LHCN-M2 (cell line): Measurements from ENCODE around the gene METTL22. TPM values are rescaled to one million over a fixed set of nuclear protein-coding genes. Genes with fewer than 3 reads are reported as not detected.

Source experiments
- DNase-seq: peaks from one replicate; pipeline ENCODE4 v3.0.0-alpha.2; 2012; ENCODE audit warnings: low read depth
- total RNA-seq: library from RNA; depleted of rRNA; stranded (reverse); fragments of >200 nt; gene quantifications from 2 replicates; pipeline ENCODE4 v1.2.3, GENCODE V29; 2014

The METTL22 gene
- total RNA-seq, 1 experiment from 2014 or later: 17.1 TPM

- DNase-seq: no peak
Measured at GRCh38 chr16:8631818-8632465, 10.4 kb downstream of the METTL22 start.

- no peak for DNase-seq
Measured at GRCh38 chr16:8632675-8633182, 11.2 kb downstream of the METTL22 start.

GRCh38 chr16:8634991-8635736 is 13.7 kb downstream of the METTL22 start:
- no peak for DNase-seq

- DNase-seq: no peak
Measured at GRCh38 chr16:8639694-8640093, 18.2 kb downstream of the METTL22 start.

GRCh38 chr16:8641671-8642070 is 20.2 kb downstream of the METTL22 start:
- no peak for DNase-seq

GRCh38 chr16:8642146-8642545 is 20.6 kb downstream of the METTL22 start:
- no peak for DNase-seq

GRCh38 chr16:8644211-8645140 is 23.0 kb downstream of the METTL22 start:
- no peak for DNase-seq

- DNase-seq: no peak
Measured at GRCh38 chr16:8645141-8645521, 23.6 kb downstream of the METTL22 start.

- no peak for DNase-seq
Measured at GRCh38 chr16:8645831-8646230, 24.3 kb downstream of the METTL22 start.

GRCh38 chr16:8646326-8647053 is 25.0 kb downstream of the METTL22 start:
- DNase-seq: peak; percentile 67

- DNase-seq: no peak
Measured at GRCh38 chr16:8647721-8648318, 26.3 kb downstream of the METTL22 start.

- DNase-seq: no peak
Measured at GRCh38 chr16:8648877-8649276, 27.4 kb downstream of the METTL22 start.

GRCh38 chr16:8649829-8650554 is 28.5 kb downstream of the METTL22 start:
- no peak for DNase-seq

GRCh38 chr16:8651958-8652357 is 30.5 kb downstream of the METTL22 start:
- peak; percentile 19 for DNase-seq

GRCh38 chr16:8655184-8655717 is 33.8 kb downstream of the METTL22 start:
- peak; percentile 36 for DNase-seq

- no peak for DNase-seq
Measured at GRCh38 chr16:8656376-8656775, 34.9 kb downstream of the METTL22 start.

GRCh38 chr16:8660841-8661301 is 39.4 kb downstream of the METTL22 start:
- DNase-seq: peak; percentile 35

GRCh38 chr16:8661703-8662102 is 40.2 kb downstream of the METTL22 start:
- no peak for DNase-seq

GRCh38 chr16:8663192-8664089 is 41.9 kb downstream of the METTL22 start:
- DNase-seq: no peak
